ENCODE data around the gene GRM8.

GRM8 gene

DNA sequence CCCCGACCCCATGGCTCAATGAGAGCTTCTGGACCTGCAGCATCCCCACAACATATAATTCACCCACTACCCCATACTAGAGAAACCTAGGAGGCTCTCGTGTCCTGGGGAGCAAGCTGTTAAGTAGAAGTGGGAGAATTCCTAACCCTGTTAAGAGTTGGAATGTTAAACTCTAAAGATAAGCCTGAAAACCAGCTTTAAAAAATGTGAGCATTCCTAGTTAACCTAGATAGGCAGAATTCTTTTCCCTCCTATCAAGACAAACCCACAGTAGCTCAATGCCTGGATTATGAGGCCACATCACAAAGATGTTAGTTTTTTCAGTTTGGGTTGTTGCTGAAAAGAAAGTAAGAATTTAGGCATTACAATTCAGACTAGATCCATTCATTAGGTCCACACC is 42.9 kb downstream of the GRM8 start (continued):
- TF ChIP-seq PRDM1 (tag by site-specific recombination; IDR thresholded peaks at IDR 0.05) (no peak), GLI4 (tag by site-specific recombination; IDR thresholded peaks at IDR 0.05) (no peak), ZNF426 (tag by site-specific recombination; IDR thresholded peaks at IDR 0.05) (no peak), ZNF138 (tag by site-specific recombination; IDR thresholded peaks at IDR 0.05; ENCODE audit: borderline replicate concordance) (no peak), ZNF2 (tag by site-specific recombination; IDR thresholded peaks at IDR 0.05) (no peak), ZNF623 (tag by site-specific recombination; IDR thresholded peaks at IDR 0.05) (no peak)
- TF ChIP-seq, protein P1, sequence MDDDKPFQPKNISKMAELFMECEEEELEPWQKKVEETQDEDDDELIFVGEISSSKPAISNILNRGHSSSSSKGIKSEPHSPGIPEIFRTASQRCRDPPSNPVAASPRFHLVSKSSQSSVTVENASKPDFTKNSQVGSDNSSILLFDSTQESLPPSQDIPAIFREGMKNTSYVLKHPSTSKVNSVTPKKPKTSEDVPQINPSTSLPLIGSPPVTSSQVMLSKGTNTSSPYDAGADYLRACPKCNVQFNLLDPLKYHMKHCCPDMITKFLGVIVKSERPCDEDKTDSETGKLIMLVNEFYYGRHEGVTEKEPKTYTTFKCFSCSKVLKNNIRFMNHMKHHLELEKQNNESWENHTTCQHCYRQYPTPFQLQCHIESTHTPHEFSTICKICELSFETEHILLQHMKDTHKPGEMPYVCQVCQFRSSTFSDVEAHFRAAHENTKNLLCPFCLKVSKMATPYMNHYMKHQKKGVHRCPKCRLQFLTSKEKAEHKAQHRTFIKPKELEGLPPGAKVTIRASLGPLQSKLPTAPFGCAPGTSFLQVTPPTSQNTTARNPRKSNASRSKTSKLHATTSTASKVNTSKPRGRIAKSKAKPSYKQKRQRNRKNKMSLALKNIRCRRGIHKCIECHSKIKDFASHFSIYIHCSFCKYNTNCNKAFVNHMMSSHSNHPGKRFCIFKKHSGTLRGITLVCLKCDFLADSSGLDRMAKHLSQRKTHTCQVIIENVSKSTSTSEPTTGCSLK (tag by site-specific recombination; IDR thresholded peaks at IDR 0.05): no peak

DNA sequence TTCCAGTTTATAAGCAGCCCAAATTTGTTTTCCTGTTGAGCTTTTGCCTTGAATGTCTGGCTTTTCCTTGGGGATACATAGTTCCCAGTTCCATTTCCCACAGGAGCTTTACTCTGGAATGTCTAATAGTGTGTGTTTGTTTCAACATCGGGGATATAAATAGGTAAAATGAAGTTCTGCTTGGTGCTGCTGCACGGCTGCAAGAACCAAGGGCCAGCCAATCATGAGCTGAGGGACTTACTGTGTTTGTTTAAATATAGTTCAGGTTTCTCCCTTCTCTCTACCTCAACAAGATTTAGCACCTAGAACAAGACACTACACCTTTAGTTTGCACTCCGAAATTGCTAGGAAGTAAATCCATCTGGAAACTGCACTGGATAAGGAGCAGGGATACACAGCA is 43.9 kb downstream of the GRM8 start:
- POLR2A ChIA-PET: no interaction called here
- no peak overlapping the region for H3K4me3 ChIP-seq (ENCODE audit: low read depth, low read length)
- no peaks in the 10 kb centered on the region for H3K36me3 ChIP-seq (ENCODE audit: control insufficient read depth in 2 of 2, insufficient read depth in 1 of 2, low read length in 2 of 2)
- TF ChIP-seq ZNF660 (tag by site-specific recombination; IDR thresholded peaks at IDR 0.05): no peak
- CTCF ChIA-PET: interaction anchor here (0.7 kb wide), 1 partner anchor 44 kb away, joined by 3 read pairs; no protein-coding TSS in a partner anchor
- no peaks in the 10 kb centered on the region for H3K4me1 ChIP-seq (ENCODE audit: control insufficient read depth, insufficient read depth, low read length)
- H3K27ac ChIP-seq (ENCODE audit: extremely low read depth, low read depth, low read length): no peak overlapping the region
- no peaks in the 10 kb centered on the region for H3K9me3 ChIP-seq (ENCODE audit: control insufficient read depth, insufficient read depth, low read depth, low read length)

DNA sequence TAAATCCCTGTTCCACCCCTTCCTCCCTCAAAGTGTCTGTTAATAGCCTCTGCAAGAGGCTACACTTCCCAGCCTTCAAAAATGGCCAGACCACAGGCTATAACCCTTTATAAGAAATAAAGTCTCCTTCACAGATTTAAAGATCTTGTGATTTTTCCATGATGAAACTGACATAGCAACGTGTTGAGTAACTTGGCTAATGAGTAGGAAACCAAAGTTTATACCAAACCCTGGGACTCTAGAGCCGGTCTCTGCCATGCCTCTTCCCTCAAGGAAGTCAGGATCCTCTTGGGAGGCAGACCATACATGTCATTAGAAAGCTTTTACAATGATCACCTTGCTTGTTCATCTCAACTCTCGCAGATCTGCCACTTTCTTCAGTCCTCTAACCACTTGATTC is 44.4 kb downstream of the GRM8 start:
- H3K4me3 ChIP-seq (ENCODE audit: low read depth, low read length): no peak overlapping the region
- H3K36me3 ChIP-seq (ENCODE audit: control insufficient read depth in 2 of 2, insufficient read depth in 1 of 2, low read length in 2 of 2): no peaks in the 10 kb centered on the region
- POLR2A ChIA-PET: no interaction called here
- no peaks in the 10 kb centered on the region for H3K9me3 ChIP-seq (ENCODE audit: control insufficient read depth, insufficient read depth, low read depth, low read length)
- H3K4me1 ChIP-seq (ENCODE audit: control insufficient read depth, insufficient read depth, low read length): no peaks in the 10 kb centered on the region
- CTCF ChIA-PET: interaction anchor here (0.7 kb wide), 1 partner anchor 44 kb away, joined by 3 read pairs; no protein-coding TSS in a partner anchor
- H3K27ac ChIP-seq (ENCODE audit: extremely low read depth, low read depth, low read length): no peak overlapping the region
- TF ChIP-seq ZNF624 (tag by site-specific recombination; IDR thresholded peaks at IDR 0.05): no peak
- TF ChIP-seq EGR2 (tag by site-specific recombination; IDR thresholded peaks at IDR 0.05; ENCODE audit: low read depth): no peak
- TF ChIP-seq, protein P2, sequence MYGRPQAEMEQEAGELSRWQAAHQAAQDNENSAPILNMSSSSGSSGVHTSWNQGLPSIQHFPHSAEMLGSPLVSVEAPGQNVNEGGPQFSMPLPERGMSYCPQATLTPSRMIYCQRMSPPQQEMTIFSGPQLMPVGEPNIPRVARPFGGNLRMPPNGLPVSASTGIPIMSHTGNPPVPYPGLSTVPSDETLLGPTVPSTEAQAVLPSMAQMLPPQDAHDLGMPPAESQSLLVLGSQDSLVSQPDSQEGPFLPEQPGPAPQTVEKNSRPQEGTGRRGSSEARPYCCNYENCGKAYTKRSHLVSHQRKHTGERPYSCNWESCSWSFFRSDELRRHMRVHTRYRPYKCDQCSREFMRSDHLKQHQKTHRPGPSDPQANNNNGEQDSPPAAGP (tag by site-specific recombination; IDR thresholded peaks at IDR 0.05): no peak
- TF ChIP-seq SALL2 (tag by site-specific recombination; IDR thresholded peaks at IDR 0.05; ENCODE audit: borderline replicate concordance): no peak
- TF ChIP-seq ZNF404 (tag by site-specific recombination; IDR thresholded peaks at IDR 0.05): no peak
- TF ChIP-seq ZNF843 (tag by site-specific recombination; IDR thresholded peaks at IDR 0.05): no peak
- TF ChIP-seq ZNF501 (tag by site-specific recombination; IDR thresholded peaks at IDR 0.05): no peak
- TF ChIP-seq PRDM6 (tag by site-specific recombination; IDR thresholded peaks at IDR 0.05): no peak
- TF ChIP-seq ZNF677 (tag by site-specific recombination; IDR thresholded peaks at IDR 0.05): no peak
- no peak for TF ChIP-seq ZNF645 (tag by site-specific recombination; IDR thresholded peaks at IDR 0.05)
- no peak for TF ChIP-seq HOXA7 (CRISPR knock-in tag; IDR thresholded peaks at IDR 0.05; ENCODE audit: borderline replicate concordance)
- no peak for TF ChIP-seq KLF16 (tag by site-specific recombination; IDR thresholded peaks at IDR 0.05)
- TF ChIP-seq ZIC2 (tag by site-specific recombination; IDR thresholded peaks at IDR 0.05): no peak
